ENCODE results near the gene CDC37.

GRCh38 chr19:10418485-10419199 lies 15.3 kb upstream of the CDC37 start:
- TF ChIP-seq POLR2AphosphoS5 (IDR thresholded peaks at IDR 0.05; ENCODE audit: low read depth, low read length): no peak
- no peak for TF ChIP-seq POLR2A (IDR thresholded peaks at IDR 0.05; ENCODE audit: low read depth, low read length)

All from GM12891 (cell line).